ENCODE results near the gene SYNPO2.

SYNPO2 gene

DNA sequence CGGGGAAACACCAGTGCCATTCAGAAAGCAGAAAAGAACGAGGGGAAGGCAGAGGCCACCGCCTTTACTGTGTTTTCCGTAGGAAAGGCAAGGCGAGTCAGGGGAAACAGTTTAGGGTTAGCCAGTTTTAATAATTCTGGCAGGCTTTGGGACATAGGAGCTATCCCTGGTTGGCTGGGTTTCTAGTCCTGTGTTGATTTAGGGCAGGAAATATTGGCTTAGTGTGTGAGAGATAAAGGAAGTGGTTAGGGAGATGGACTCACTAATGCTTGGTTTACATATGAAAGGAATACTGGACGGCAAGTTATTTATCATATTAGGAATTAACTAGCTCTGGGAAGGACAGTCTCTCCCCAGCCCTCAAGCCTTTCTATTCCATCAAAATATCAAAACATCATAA is 53.1 kb downstream of the SYNPO2 start:
- Histone ChIP-seq H3K27ac (ENCODE audit: low read depth, low read length) (peak overlapping the region; percentile 73), H3K4me3 (ENCODE audit: low read length) (peak overlapping the region; percentile 10), H3K27me3 (ENCODE audit: control insufficient read depth, insufficient read depth, low read length) (no peaks in the 10 kb centered on the region), H3K36me3 (ENCODE audit: control insufficient read depth, insufficient read depth, low read length) (no peaks in the 10 kb centered on the region), H3K4me1 (ENCODE audit: control insufficient read depth, insufficient read depth, low read length) (peaks cover 39% of the 10 kb centered on the region), H3K9ac (ENCODE audit: low read length) (no peak overlapping the region)

DNA sequence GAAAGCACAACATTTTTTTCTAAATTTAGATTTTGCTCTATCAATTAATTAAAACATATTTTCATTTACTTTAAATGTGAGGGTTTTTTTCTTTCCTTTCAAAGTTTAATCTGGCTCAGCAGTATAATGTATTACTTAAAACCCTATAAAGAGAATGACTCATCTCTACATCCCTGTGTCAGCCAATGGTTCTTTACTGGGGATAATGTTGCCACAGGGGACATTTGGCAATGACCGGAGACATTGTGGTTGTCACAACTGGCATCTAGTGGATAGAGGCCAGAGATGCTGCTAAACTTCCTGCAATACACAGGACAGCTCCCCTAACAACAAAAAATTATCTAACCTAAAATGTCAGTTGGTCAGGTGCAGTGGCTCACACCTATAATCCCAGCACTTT is 53.8 kb downstream of the SYNPO2 start:
- Histone ChIP-seq H3K27ac (ENCODE audit: low read depth, low read length) (peak overlapping the region; percentile 73), H3K36me3 (ENCODE audit: control insufficient read depth, insufficient read depth, low read length) (no peaks in the 10 kb centered on the region), H3K27me3 (ENCODE audit: control insufficient read depth, insufficient read depth, low read length) (no peaks in the 10 kb centered on the region), H3K4me1 (ENCODE audit: control insufficient read depth, insufficient read depth, low read length) (peaks cover 45% of the 10 kb centered on the region), H3K4me3 (ENCODE audit: low read length) (no peak overlapping the region), H3K9ac (ENCODE audit: low read length) (no peak overlapping the region)

DNA sequence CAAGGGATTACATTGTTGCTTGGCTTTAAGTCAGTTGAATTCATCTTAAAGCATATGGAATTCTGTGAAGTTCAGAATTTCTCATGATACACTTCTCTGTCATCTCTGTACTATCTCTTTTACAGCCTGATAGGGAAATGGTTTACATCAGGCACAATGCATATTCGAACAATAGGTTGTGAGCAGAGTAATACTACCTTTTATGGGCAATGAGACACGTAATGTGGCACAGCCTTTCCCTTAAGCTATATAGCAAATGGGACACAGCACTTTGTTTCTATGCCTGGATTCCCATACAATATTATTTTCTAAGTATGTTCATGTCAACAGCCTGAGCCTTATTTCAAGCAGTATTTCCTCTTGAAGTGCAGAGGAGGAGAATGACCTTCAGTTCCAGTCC is 58.4 kb downstream of the SYNPO2 start:
- Histone ChIP-seq H3K4me3 (ENCODE audit: low read length) (no peak overlapping the region), H3K27ac (ENCODE audit: low read depth, low read length) (peak overlapping the region; percentile 18), H3K27me3 (ENCODE audit: control insufficient read depth, insufficient read depth, low read length) (no peaks in the 10 kb centered on the region), H3K36me3 (ENCODE audit: control insufficient read depth, insufficient read depth, low read length) (no peaks in the 10 kb centered on the region), H3K4me1 (ENCODE audit: control insufficient read depth, insufficient read depth, low read length) (peaks cover 28% of the 10 kb centered on the region), H3K9ac (ENCODE audit: low read length) (no peak overlapping the region)

DNA sequence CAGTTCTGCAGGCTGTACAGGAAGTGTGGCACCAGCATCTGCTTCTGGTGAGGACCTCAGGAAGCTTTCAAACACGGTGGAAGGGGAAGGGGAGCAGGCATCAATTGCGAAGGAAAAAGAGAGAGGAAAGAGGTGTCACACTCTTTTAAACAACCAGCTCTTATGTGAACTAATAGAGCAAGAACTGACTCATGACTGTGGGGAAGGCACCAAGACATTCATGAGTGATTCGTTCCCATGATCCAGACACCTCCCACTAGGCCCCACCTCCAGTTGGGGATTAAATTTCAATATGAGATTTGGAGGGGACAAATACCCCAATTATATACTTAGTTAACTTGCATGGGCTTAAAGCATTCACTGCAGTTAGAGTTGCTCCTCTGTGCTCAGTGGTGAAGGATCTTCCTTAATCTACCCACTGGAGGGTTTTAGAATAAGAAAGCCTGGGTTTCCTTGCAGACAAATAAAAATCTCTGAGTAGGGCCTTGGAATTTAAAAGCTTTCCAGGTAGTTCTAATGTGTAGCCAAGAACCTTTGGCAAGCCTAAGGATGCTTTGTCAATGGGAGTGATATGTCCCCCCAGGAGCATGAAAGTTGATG is 60.0 kb downstream of the SYNPO2 start:
- no peak overlapping the region for H3K4me3 ChIP-seq (ENCODE audit: low read length)
- H3K27ac ChIP-seq (ENCODE audit: low read depth, low read length), result no peak overlapping the region
- H3K4me1 ChIP-seq (ENCODE audit: control insufficient read depth, insufficient read depth, low read length), result peaks cover 21% of the 10 kb centered on the region
- no peaks in the 10 kb centered on the region for H3K27me3 ChIP-seq (ENCODE audit: control insufficient read depth, insufficient read depth, low read length)
- no peaks in the 10 kb centered on the region for H3K36me3 ChIP-seq (ENCODE audit: control insufficient read depth, insufficient read depth, low read length)
- H3K9ac ChIP-seq (ENCODE audit: low read length), result no peak overlapping the region

DNA sequence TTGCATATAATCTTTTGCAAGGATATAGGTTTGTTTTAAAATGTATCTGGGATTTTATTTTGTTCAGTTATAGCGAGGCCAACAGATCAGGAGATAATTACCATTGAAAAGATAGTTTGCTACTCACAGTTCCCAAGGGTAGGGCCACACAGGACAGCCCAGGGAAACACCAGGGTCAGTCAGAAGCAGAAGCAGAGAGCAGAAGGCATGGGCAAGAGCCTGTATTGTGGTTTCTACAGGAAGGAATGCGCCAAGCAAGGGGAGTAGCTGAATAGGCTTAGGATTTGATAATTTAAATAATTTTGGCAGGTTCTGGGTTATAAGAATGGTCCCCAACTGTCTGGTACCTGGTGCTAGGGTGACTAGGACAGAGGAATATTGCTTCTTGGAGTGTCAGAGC is 61.6 kb downstream of the SYNPO2 start:
- H3K9ac ChIP-seq (ENCODE audit: low read length), result no peak overlapping the region
- no peaks in the 10 kb centered on the region for H3K36me3 ChIP-seq (ENCODE audit: control insufficient read depth, insufficient read depth, low read length)
- no peaks in the 10 kb centered on the region for H3K27me3 ChIP-seq (ENCODE audit: control insufficient read depth, insufficient read depth, low read length)
- H3K27ac ChIP-seq (ENCODE audit: low read depth, low read length), result no peak overlapping the region
- peaks cover 27% of the 10 kb centered on the region for H3K4me1 ChIP-seq (ENCODE audit: control insufficient read depth, insufficient read depth, low read length)
- H3K4me3 ChIP-seq (ENCODE audit: low read length), result no peak overlapping the region

DNA sequence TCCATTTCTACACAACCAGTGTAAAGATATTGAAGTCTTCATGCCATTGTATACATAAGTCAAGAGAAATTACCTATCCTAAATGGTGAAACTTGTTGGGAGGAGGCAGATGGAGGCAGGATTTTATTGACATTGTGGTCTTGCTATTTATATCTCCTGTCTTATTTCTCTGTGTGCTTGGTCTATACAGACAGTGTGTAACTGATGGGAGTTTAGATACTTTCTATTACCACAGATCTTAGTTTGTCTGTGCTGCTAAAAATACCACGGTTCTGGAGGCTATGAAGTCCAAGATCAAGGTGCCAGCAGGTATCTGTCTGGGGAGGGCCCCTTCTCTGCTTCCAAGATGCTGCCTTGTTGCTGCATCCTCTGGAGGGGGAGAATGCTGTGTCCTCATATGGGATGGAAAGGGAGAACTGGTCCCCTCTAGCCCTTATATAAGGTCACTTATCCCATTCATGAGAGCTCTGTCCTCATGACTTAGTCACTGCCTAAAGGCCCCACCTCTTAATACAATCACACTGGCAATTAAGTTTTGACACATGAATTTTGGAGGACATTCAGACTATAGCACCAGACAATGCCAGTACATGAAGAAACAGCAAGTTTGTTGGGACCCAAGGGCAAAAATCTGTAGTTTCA is 62.4 kb downstream of the SYNPO2 start:
- Histone ChIP-seq H3K27ac (ENCODE audit: low read depth, low read length) (peak overlapping the region; percentile 19), H3K36me3 (ENCODE audit: control insufficient read depth, insufficient read depth, low read length) (no peaks in the 10 kb centered on the region), H3K27me3 (ENCODE audit: control insufficient read depth, insufficient read depth, low read length) (no peaks in the 10 kb centered on the region), H3K4me3 (ENCODE audit: low read length) (no peak overlapping the region), H3K4me1 (ENCODE audit: control insufficient read depth, insufficient read depth, low read length) (peaks cover 28% of the 10 kb centered on the region), H3K9ac (ENCODE audit: low read length) (no peak overlapping the region)

DNA sequence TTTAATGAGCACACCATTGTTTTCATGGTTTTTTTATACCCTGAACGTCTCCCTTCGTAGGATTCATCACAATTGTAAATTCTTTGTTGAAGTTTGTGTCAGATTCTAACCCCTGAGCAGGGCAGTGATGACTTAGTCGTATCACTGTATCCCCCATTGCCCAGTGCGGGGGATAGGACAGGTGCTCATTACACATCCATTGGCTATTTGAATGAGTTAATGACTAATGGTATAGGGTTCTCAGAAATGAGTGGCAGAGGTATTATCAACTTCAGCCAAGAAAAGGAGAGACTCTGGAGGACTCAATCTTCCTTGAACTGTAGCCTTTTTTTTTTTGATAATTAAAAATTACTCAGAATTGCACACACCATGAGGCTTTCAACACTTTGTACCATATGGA is 64.6 kb downstream of the SYNPO2 start:
- Histone ChIP-seq H3K9ac (ENCODE audit: low read length) (no peak overlapping the region), H3K27me3 (ENCODE audit: control insufficient read depth, insufficient read depth, low read length) (no peaks in the 10 kb centered on the region), H3K4me3 (ENCODE audit: low read length) (no peak overlapping the region), H3K36me3 (ENCODE audit: control insufficient read depth, insufficient read depth, low read length) (no peaks in the 10 kb centered on the region), H3K4me1 (ENCODE audit: control insufficient read depth, insufficient read depth, low read length) (peaks cover 32% of the 10 kb centered on the region), H3K27ac (ENCODE audit: low read depth, low read length) (peak overlapping the region; percentile 27)

DNA sequence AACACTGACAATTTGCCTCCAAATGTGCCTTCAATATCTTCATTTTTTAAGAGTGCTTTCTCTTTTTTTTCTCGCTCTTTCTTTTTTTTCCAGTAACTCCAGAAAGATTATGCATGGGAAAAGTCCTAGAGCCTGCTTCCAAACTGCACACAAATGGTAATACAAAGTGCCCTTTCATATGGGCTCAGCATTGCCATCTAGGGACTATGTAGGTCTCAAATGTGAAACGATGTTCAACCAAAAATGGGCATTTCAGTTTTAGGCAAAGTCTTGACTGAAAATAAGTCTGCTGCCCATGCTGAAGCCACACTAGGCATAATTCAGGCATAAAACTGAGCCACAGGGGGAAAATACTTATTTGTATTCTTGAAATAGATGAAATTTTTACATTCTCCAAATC is 65.6 kb downstream of the SYNPO2 start:
- Histone ChIP-seq H3K9ac (ENCODE audit: low read length) (no peak overlapping the region), H3K4me3 (ENCODE audit: low read length) (no peak overlapping the region), H3K27ac (ENCODE audit: low read depth, low read length) (peak overlapping the region; percentile 48), H3K27me3 (ENCODE audit: control insufficient read depth, insufficient read depth, low read length) (no peaks in the 10 kb centered on the region), H3K4me1 (ENCODE audit: control insufficient read depth, insufficient read depth, low read length) (peaks cover 37% of the 10 kb centered on the region), H3K36me3 (ENCODE audit: control insufficient read depth, insufficient read depth, low read length) (no peaks in the 10 kb centered on the region)

DNA sequence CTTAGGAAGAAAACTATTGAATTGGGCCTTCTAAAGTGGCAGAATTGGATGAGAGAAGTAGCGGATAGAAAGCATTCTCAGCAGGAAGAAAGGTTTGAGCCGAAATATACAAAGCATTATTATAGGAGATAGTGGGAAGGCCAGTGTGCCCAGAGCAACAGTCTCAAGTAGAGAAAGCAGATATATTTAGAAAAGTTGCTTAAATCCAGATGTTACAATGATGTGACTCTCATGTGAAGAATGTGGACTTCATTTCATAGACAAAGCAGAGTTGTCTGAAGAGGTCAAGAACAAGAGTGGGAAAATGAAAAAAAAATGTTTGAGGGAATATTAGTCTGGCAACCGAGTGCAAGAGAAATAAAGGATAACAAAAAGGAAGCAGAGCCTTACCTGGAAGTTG is 66.9 kb downstream of the SYNPO2 start:
- Histone ChIP-seq H3K4me3 (ENCODE audit: low read length) (no peak overlapping the region), H3K4me1 (ENCODE audit: control insufficient read depth, insufficient read depth, low read length) (peaks cover 40% of the 10 kb centered on the region), H3K27me3 (ENCODE audit: control insufficient read depth, insufficient read depth, low read length) (no peaks in the 10 kb centered on the region), H3K9ac (ENCODE audit: low read length) (no peak overlapping the region), H3K36me3 (ENCODE audit: control insufficient read depth, insufficient read depth, low read length) (no peaks in the 10 kb centered on the region), H3K27ac (ENCODE audit: low read depth, low read length) (peak overlapping the region; percentile 48)

DNA sequence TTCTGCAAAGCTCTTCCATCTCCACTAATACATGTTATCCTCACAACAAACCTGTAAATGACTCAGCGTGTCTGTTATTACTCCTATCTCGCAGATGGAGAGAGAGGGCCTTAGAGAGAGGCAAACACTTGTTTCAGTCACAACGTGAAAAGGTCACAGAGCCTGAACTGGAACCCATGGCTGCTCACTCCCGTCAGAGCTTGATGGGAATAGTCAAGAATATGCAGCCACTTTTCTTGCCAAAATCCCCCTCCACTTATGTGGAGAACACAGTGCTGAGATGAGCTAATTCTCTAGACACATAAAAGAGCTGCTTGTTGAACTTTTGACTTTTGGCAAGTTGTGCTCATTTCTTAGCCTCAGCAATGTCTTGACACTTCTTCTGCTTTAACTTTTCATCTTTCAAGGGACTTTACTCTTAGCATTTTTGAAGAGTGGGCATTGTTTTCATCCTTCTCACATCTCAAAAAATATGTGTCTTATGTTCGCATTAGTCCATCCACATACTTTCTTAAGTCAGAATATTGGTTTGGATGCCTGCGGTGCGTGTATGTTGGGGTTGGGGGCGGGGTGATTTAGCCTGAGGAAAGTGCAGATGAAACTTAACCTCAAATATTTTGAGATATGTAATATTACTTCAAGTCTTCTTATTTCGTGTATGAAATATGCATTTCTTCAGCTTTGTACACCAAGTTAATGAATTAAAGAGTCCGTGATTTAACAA is 69.2 kb downstream of the SYNPO2 start:
- H3K4me3 ChIP-seq (ENCODE audit: low read length), result no peak overlapping the region
- peak overlapping the region; percentile 57 for H3K27ac ChIP-seq (ENCODE audit: low read depth, low read length)
- H3K36me3 ChIP-seq (ENCODE audit: control insufficient read depth, insufficient read depth, low read length), result no peaks in the 10 kb centered on the region
- H3K4me1 ChIP-seq (ENCODE audit: control insufficient read depth, insufficient read depth, low read length), result peaks cover 42% of the 10 kb centered on the region
- no peak overlapping the region for H3K9ac ChIP-seq (ENCODE audit: low read length)
- no peaks in the 10 kb centered on the region for H3K27me3 ChIP-seq (ENCODE audit: control insufficient read depth, insufficient read depth, low read length)

DNA sequence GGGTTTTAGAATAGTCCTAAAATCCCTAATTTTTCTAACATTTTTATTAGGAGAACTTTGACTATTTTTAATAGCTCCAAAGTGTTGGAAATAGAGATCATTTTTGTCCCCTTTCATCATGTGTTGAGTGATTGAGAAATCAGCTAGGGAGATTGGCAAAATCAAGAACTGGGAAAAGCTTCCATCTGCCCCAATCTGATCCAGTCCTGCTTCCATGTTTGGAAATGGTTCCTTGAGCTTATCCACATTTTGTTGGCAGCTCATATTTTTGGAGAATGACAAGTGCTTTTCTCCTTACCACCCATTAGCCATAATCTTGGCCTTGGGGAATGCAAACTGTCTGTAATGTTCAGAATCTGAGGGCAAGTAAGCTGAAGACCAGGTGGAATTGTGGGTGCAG is 73.9 kb downstream of the SYNPO2 start:
- H3K36me3 ChIP-seq (ENCODE audit: control insufficient read depth, insufficient read depth, low read length), result no peaks in the 10 kb centered on the region
- no peak overlapping the region for H3K4me3 ChIP-seq (ENCODE audit: low read length)
- no peaks in the 10 kb centered on the region for H3K27me3 ChIP-seq (ENCODE audit: control insufficient read depth, insufficient read depth, low read length)
- no peak overlapping the region for H3K9ac ChIP-seq (ENCODE audit: low read length)
- peak overlapping the region; percentile 1 for H3K27ac ChIP-seq (ENCODE audit: low read depth, low read length)
- peaks cover 53% of the 10 kb centered on the region for H3K4me1 ChIP-seq (ENCODE audit: control insufficient read depth, insufficient read depth, low read length)

DNA sequence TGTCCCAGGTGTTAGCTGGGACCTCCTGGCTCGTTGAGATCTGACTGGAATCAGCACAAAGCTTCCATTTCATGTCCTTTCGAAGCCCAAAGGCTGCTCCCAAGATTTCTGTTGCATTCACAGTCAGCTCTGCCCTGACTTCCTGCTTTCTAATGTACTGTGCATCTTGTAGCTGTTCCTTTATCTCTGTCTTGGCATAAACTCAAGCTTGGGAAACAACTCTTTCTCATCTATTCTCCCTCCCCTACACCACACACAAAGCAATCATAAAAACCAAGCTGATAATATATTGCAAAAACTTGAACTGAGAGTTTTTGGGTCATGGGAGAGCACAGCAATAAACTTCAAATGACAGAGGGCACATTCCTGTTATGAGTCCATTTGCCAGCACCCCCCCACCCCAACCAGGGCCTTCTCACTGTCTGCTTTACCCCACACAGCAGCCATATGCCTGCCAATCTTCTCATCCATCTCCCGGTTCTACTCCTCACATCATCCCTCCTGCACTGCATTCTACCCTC is 76.3 kb downstream of the SYNPO2 start:
- Histone ChIP-seq H3K9ac (ENCODE audit: low read length) (no peak overlapping the region), H3K27ac (ENCODE audit: low read depth, low read length) (peak overlapping the region; percentile 80)

More for the DNA sequence above, 76.3 kb downstream of the SYNPO2 start:
- Histone ChIP-seq H3K27me3 (ENCODE audit: control insufficient read depth, insufficient read depth, low read length) (no peaks in the 10 kb centered on the region), H3K36me3 (ENCODE audit: control insufficient read depth, insufficient read depth, low read length) (no peaks in the 10 kb centered on the region), H3K4me3 (ENCODE audit: low read length) (no peak overlapping the region), H3K4me1 (ENCODE audit: control insufficient read depth, insufficient read depth, low read length) (peaks cover 62% of the 10 kb centered on the region)
